ENCODE measurements around the gene SLC22A1. TPM values are rescaled to one million over a fixed set of nuclear protein-coding genes. Genes with fewer than 3 reads are reported as not detected.
"Not testable (repeated sequence)": the region's sequence is repeated elsewhere in the genome, so short reads cannot be mapped to it uniquely, and the experiment has no call there.

The SLC22A1 gene
- total RNA-seq, 2 experiments from 2014 or later, result 0.75 to 1.6 TPM

DNA sequence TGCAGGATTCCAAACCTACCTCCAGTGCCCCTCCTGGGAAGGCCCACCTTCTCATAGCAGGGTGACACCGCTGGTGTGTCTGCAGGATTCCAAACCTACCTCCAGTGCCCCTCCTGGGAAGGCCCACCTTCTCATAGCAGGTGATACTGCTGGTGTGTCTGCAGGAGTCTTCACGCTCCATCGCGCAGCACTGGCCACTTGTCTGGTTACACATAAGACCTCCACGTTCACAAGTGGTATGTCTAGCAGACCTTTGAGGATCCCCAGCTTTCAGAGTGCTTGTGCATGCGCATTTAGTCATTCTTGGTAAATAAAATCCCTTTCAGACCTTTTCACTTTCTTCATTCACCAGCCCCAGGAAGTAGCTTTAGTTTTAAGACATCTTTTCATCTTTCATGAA is 29.4 kb upstream of the SLC22A1 start:
- CTCF ChIA-PET, POLR2A ChIA-PET: not testable (repeated sequence)

- CTCF ChIA-PET, result no interaction called here
- POLR2A ChIA-PET, result no interaction called here
Observed at GRCh38 chr6:160092602-160093001, 29.0 kb upstream of the SLC22A1 start.

GRCh38 chr6:160093061-160093460 is 28.6 kb upstream of the SLC22A1 start:
- CTCF ChIA-PET, result no interaction called here
- POLR2A ChIA-PET, result no interaction called here

GRCh38 chr6:160093946-160094345 is 27.7 kb upstream of the SLC22A1 start:
- ChIA-PET POLR2A (no interaction called here), CTCF (no interaction called here)

GRCh38 chr6:160095146-160095845 is 26.3 kb upstream of the SLC22A1 start:
- CTCF ChIA-PET, result no interaction called here

GRCh38 chr6:160101277-160102205 is 20.1 kb upstream of the SLC22A1 start:
- CTCF ChIA-PET, result interaction anchor here (1.8 kb wide), 1 partner anchor 354 kb away, joined by 4 read pairs; no protein-coding TSS in a partner anchor
- POLR2A ChIA-PET, result no interaction called here

More at GRCh38 chr6:160095146-160095845, 26.3 kb upstream of the SLC22A1 start:
- POLR2A ChIA-PET, result no interaction called here

DNA sequence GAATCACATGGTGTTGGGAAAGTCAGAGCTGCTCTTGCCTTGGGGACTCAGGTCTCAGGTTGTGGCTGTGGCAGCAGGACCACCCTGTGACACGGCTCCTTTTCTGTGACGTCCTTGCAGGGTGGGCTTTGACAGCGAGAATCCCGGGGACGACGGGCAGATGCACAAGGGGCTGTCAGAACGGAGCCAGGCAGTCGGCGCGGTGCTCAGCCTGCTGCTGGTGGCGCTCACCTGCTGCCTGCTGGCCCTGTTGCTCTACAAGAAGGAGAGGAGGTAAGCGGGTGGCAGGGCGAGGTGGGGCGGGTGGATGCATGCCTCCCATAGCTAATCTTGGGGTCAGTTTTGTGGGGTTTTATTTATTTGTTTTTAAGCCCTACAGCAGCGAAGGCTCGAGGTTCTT is 19.2 kb upstream of the SLC22A1 start:
- ChIA-PET CTCF (interaction anchor here (1.8 kb wide), 1 partner anchor 353 kb away, joined by 4 read pairs; no protein-coding TSS in a partner anchor), POLR2A (no interaction called here)

GRCh38 chr6:160102956-160103824 is 18.4 kb upstream of the SLC22A1 start:
- CTCF ChIA-PET, result no interaction called here
- POLR2A ChIA-PET, result no interaction called here

GRCh38 chr6:160103825-160104100 is 17.9 kb upstream of the SLC22A1 start:
- ChIA-PET POLR2A (no interaction called here), CTCF (no interaction called here)

GRCh38 chr6:160104821-160105517 is 16.6 kb upstream of the SLC22A1 start:
- POLR2A ChIA-PET, result no interaction called here
- CTCF ChIA-PET, result no interaction called here

GRCh38 chr6:160106010-160106409 is 15.6 kb upstream of the SLC22A1 start:
- ChIA-PET CTCF (no interaction called here), POLR2A (no interaction called here)

DNA sequence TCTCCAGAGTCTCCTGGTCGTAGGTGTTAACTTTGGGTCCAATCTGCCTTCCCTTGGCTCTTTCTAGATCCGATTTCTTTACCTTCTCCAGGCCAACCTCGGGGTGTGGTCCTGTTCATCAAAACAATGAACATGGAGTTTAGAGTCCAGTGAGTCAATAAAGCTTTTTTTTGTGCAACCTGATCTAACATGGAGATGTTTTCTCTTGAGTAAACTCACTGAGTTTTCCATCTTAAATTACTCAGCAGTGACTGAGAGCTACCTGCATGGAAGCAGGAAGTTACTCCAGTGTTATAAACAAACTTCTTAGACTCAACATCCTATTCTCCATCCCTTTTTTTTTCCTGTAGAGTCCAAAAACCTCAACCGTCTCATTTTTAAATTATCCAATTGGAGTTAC is 14.9 kb upstream of the SLC22A1 start:
- POLR2A ChIA-PET, result no interaction called here
- CTCF ChIA-PET, result no interaction called here

DNA sequence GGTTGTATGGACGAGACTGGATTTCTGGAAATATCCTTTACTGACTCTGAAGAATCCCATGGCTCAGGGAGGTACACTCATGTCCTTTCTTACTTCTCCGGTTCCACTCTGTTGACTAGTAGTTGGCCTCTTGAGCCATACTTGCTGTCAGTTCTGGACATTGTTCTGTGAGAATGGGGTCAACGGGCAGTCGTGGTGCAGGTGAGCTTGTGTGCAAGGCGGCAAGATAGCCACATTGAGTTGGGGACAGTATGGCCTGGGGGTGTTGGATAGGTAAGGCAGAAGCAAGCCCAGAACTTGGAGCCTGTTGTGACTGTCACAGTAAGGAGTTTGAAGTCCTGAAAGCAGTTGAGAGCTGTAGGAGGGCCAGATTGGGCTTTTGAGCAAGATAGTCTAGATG is 13.5 kb upstream of the SLC22A1 start:
- ChIA-PET POLR2A (no interaction called here), CTCF (no interaction called here)

- ChIA-PET CTCF (no interaction called here), POLR2A (no interaction called here)
Observed at GRCh38 chr6:160110586-160111123, 11.0 kb upstream of the SLC22A1 start.

- POLR2A ChIA-PET, result no interaction called here
- CTCF ChIA-PET, result no interaction called here
Observed at GRCh38 chr6:160111806-160112205, 9.8 kb upstream of the SLC22A1 start.

DNA sequence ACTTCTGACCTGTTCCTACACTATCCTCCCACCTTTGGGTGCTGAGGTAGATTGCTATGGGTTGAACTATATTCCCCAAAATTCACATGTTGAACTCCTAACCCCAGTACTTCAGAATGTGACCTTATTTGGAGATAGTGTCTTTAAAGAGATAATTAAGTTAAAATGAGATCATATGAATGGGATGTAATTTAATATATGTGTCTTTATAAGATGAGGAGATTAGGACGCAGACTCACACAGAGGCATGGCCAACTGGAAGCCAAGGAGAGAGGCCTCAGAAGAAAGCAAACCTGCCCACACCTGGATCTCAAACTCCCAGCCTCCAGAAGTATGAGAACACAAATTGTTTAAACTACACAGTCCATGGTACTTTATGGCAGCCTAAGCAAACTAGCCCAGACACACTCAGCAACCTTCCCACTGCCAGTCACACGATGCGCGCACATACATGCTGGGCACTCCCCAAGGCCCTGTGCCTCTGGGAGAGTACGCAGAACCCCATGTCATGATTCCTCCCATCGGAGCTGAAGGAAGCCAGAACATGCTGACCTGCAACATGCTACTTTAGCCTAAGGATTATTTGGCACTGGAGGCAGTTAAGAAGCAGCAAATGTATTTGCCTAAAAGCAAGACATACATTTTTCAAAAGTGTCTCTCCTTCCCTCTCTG is 8.9 kb upstream of the SLC22A1 start:
- POLR2A ChIA-PET, result no interaction called here
- CTCF ChIA-PET, result no interaction called here

DNA sequence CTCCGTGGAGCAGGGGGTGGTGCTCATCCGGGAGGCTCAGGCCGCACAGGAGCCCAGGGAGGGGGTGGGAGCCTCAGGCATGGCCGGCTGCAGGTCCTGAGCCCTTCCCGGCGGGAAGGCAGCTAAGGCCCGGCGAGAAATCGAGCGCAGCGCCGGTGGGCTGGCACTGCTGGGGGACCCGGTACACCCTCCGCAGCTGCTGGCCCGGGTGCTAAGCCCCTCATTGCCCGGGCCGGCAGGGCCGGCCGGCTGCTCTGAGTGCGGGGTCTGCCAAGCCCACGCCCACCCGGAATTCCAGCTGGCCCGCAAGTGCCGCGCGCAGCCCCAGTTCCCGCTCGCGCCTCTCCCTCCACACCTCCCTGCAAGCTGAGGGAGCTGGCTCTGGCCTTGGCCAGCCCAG is 7.1 kb upstream of the SLC22A1 start:
- POLR2A ChIA-PET, CTCF ChIA-PET: not testable (repeated sequence)

DNA sequence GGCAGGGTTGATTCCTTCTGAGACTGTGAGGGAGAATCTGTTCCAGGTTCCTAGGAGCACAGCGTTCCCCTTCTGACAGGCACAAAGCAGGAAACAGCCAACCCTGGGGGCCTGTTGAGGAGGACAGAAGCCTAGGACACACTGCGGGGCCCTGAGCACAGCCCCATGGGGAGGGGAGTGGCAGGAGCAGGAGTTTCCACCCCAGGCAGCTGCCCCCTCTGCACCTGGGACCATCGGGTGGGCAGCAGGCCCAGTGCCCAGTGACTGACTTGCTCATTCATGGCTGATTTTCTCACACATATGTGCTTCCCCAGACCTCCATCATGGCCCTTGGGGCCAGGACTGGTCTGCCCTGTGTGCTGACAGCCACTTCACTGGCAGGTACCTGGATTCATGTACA is 6.2 kb upstream of the SLC22A1 start:
- ChIA-PET CTCF (no interaction called here), POLR2A (no interaction called here)

DNA sequence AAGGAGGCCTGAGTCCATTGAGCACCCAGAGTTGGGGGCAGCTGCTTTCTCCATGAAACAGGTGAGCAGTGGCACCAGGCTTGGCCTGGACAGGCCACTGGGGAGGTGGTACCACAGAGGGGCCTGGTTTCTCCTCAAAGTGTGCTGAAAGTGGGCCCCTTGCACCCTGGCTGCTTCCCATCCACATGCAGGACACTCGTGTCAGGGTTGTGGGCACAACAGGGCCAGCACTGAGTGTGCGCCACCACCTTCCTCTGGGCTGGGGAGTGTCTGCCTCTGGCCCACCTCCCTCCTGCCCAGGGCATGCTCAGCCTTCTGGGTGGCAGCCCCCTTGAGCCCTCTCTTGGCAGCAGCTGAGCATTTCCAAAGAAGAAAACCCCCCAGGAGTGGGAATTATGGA is 5.2 kb upstream of the SLC22A1 start:
- ChIA-PET POLR2A (no interaction called here), CTCF (interaction anchor here (0.6 kb wide), 1 partner anchor 1254 kb away, joined by 3 read pairs; no protein-coding TSS in a partner anchor)

All from activated CD8-positive, alpha-beta memory T cell treated with anti-CD3 and anti-CD28 coated beads for 36 hours (primary cell).